GM12864 (cell line): ENCODE results near the gene EPHB1.

Source experiments
- DNase-seq: peaks from one replicate; pipeline ENCODE4 v3.0.0-alpha.2; 2011; ENCODE audit warnings: low read depth
- H3K4me3 ChIP-seq: 2 replicates; pipeline ENCODE4 v1.5.1; 2011; ENCODE audit warnings: mild to moderate bottlenecking, low read depth, low read length, control low read depth
- CTCF ChIP-seq: IDR thresholded peaks from 2 replicates; pipeline ENCODE4 v1.5.1; 2011; ENCODE audit warnings: low read depth, mild to moderate bottlenecking, moderate library complexity, low read length, control low read depth, inconsistent platforms; ENCODE audit errors: missing control alignments

The EPHB1 gene

GRCh38 chr3:135141672-135142071 is 346.6 kb downstream of the EPHB1 start:
- no peak for TF ChIP-seq CTCF

GRCh38 chr3:135142530-135142929 is 347.5 kb downstream of the EPHB1 start:
- no peak for TF ChIP-seq CTCF
- no peak overlapping the region for H3K4me3 ChIP-seq
- no peak for DNase-seq

More at GRCh38 chr3:135141672-135142071, 346.6 kb downstream of the EPHB1 start:
- DNase-seq, result no peak
- H3K4me3 ChIP-seq, result no peak overlapping the region

GRCh38 chr3:135143474-135143873 is 348.4 kb downstream of the EPHB1 start:
- no peak for DNase-seq
- TF ChIP-seq CTCF, result no peak
- no peak overlapping the region for H3K4me3 ChIP-seq

GRCh38 chr3:135145581-135145980 is 350.5 kb downstream of the EPHB1 start:
- TF ChIP-seq CTCF, result no peak
- H3K4me3 ChIP-seq, result no peak overlapping the region
- DNase-seq, result no peak

GRCh38 chr3:135147657-135148056 is 352.6 kb downstream of the EPHB1 start:
- H3K4me3 ChIP-seq, result no peak overlapping the region
- TF ChIP-seq CTCF, result no peak
- DNase-seq, result no peak

- no peak overlapping the region for H3K4me3 ChIP-seq
- no peak for DNase-seq
- TF ChIP-seq CTCF, result no peak
Observed at GRCh38 chr3:135148398-135149020, 353.4 kb downstream of the EPHB1 start.
